GM12892 (cell line): Measurements from ENCODE around the gene FUOM.

Experiments
- POLR2A ChIP-seq: IDR thresholded peaks from 2 replicates; pipeline ENCODE4 v1.6.1; 2011; ENCODE audit warnings: low read depth, low read length, control low read depth
- POLR2AphosphoS5 ChIP-seq: IDR thresholded peaks from 2 replicates; pipeline ENCODE4 v1.6.1; 2011; ENCODE audit warnings: low read depth, low read length, control low read depth
- TAF1 ChIP-seq: IDR thresholded peaks from 2 replicates; pipeline ENCODE4 v1.6.1; 2011; ENCODE audit warnings: low read depth, mild to moderate bottlenecking, control low read depth, low read length, borderline replicate concordance

GRCh38 chr10:133326223-133326551 lies 31.6 kb downstream of the FUOM start:
- TF ChIP-seq POLR2A (no peak), TAF1 (no peak), POLR2AphosphoS5 (no peak)
